Measurements from ENCODE around the gene MCHR1. TPM values are rescaled to one million over a fixed set of nuclear protein-coding genes. Genes with fewer than 3 reads are reported as not detected.

MCHR1 gene
- total RNA-seq, 2 experiments from 2014 or later: not detected

- Mint-ChIP-seq H3K27me3 (peaks cover 14% of the 10 kb centered on the region), H3K36me3 (ENCODE audit: low read depth) (no peaks in the 10 kb centered on the region), H3K27ac (no peak overlapping the region), H3K4me1 (peaks cover 29% of the 10 kb centered on the region), H3K4me3 (no peak overlapping the region), H3K9me3 (no peaks in the 10 kb centered on the region)
- CTCF ChIA-PET: interaction anchor here (0.6 to 1.7 kb wide), 5 partner anchors 14 to 243 kb away, joined by 3 read pairs; no protein-coding TSS in a partner anchor
- POLR2A ChIA-PET: no interaction called here
- no peak for DNase-seq
These were observed 907 bp downstream of the MCHR1 start for GRCh38 chr22:40679964-40680818.

- Mint-ChIP-seq H3K27ac (no peak overlapping the region), H3K36me3 (ENCODE audit: low read depth) (no peaks in the 10 kb centered on the region), H3K27me3 (peaks cover 14% of the 10 kb centered on the region), H3K4me1 (peaks cover 29% of the 10 kb centered on the region), H3K4me3 (no peak overlapping the region), H3K9me3 (no peaks in the 10 kb centered on the region)
- POLR2A ChIA-PET: no interaction called here
- CTCF ChIA-PET: interaction anchor here (0.9 to 1.7 kb wide), 2 partner anchors 218 to 244 kb away, joined by 3 read pairs; no protein-coding TSS in a partner anchor
- no peak for DNase-seq
These were observed 1.5 kb downstream of the MCHR1 start for GRCh38 chr22:40680819-40681183.

GRCh38 chr22:40681451-40681850 lies 2.2 kb downstream of the MCHR1 start:
- H3K4me3 Mint-ChIP-seq: no peak overlapping the region
- CTCF ChIA-PET: no interaction called here
- H3K27ac Mint-ChIP-seq: no peak overlapping the region
- no peaks in the 10 kb centered on the region for H3K36me3 Mint-ChIP-seq (ENCODE audit: low read depth)
- H3K9me3 Mint-ChIP-seq: no peaks in the 10 kb centered on the region
- no peak for DNase-seq
- H3K27me3 Mint-ChIP-seq: peaks cover 14% of the 10 kb centered on the region
- POLR2A ChIA-PET: interaction anchor here (1.6 kb wide), 1 partner anchor 30 kb away, joined by 4 read pairs; no protein-coding TSS in a partner anchor
- H3K4me1 Mint-ChIP-seq: peaks cover 31% of the 10 kb centered on the region

GRCh38 chr22:40684728-40685127 lies 5.4 kb downstream of the MCHR1 start:
- Mint-ChIP-seq H3K27ac (peak overlapping the region; percentile 90), H3K27me3 (peaks cover 8% of the 10 kb centered on the region), H3K36me3 (ENCODE audit: low read depth) (no peaks in the 10 kb centered on the region), H3K9me3 (no peaks in the 10 kb centered on the region), H3K4me1 (peaks cover 31% of the 10 kb centered on the region), H3K4me3 (peak overlapping the region; percentile 79)
- CTCF ChIA-PET: interaction anchor here (1.0 to 3.9 kb wide), 7 partner anchors 10 to 171 kb away, joined by 3 to 21 read pairs (median 5); partner anchors contain the start of genes ST13 and XPNPEP3
- POLR2A ChIA-PET: no interaction called here
- DNase-seq: peak; percentile 33

- CTCF ChIA-PET: interaction anchor here (0.7 to 3.9 kb wide), 6 partner anchors 9 to 248 kb away, joined by 3 to 21 read pairs (median 4); partner anchors contain the start of genes ST13 and XPNPEP3
- Mint-ChIP-seq H3K4me3 (peak overlapping the region; percentile 79), H3K4me1 (peaks cover 31% of the 10 kb centered on the region), H3K27me3 (peaks cover 2% of the 10 kb centered on the region), H3K36me3 (ENCODE audit: low read depth) (no peaks in the 10 kb centered on the region), H3K27ac (peak overlapping the region; percentile 90), H3K9me3 (no peaks in the 10 kb centered on the region)
- peak; percentile 51 for DNase-seq
- POLR2A ChIA-PET: no interaction called here
These were observed 6.1 kb downstream of the MCHR1 start for GRCh38 chr22:40685406-40685805.

- H3K4me1 Mint-ChIP-seq: peaks cover 22% of the 10 kb centered on the region
- POLR2A ChIA-PET: no interaction called here
- H3K36me3 Mint-ChIP-seq (ENCODE audit: low read depth): no peaks in the 10 kb centered on the region
- H3K9me3 Mint-ChIP-seq: no peaks in the 10 kb centered on the region
- CTCF ChIA-PET: interaction anchor here (0.6 kb wide), 2 partner anchors 14 to 41 kb away, joined by 3 to 4 read pairs; no protein-coding TSS in a partner anchor
- H3K27me3 Mint-ChIP-seq: no peaks in the 10 kb centered on the region
- DNase-seq: no peak
- H3K27ac Mint-ChIP-seq: no peak overlapping the region
- no peak overlapping the region for H3K4me3 Mint-ChIP-seq
These were observed 8.4 kb downstream of the MCHR1 start for GRCh38 chr22:40687706-40688105.

GRCh38 chr22:40690370-40690769 lies 11.1 kb downstream of the MCHR1 start:
- Mint-ChIP-seq H3K27me3 (no peaks in the 10 kb centered on the region), H3K4me3 (no peak overlapping the region), H3K36me3 (ENCODE audit: low read depth) (no peaks in the 10 kb centered on the region), H3K27ac (no peak overlapping the region), H3K4me1 (peaks cover 2% of the 10 kb centered on the region), H3K9me3 (no peaks in the 10 kb centered on the region)
- no peak for DNase-seq
- ChIA-PET POLR2A (no interaction called here), CTCF (no interaction called here)

- H3K4me3 Mint-ChIP-seq: no peak overlapping the region
- no peaks in the 10 kb centered on the region for H3K4me1 Mint-ChIP-seq
- H3K36me3 Mint-ChIP-seq (ENCODE audit: low read depth): no peaks in the 10 kb centered on the region
- no peak overlapping the region for H3K27ac Mint-ChIP-seq
- ChIA-PET POLR2A (no interaction called here), CTCF (interaction anchor here (0.6 to 1.7 kb wide), 6 partner anchors 9 to 145 kb away, joined by 3 to 10 read pairs (median 3); no protein-coding TSS in a partner anchor)
- H3K27me3 Mint-ChIP-seq: peaks cover 3% of the 10 kb centered on the region
- DNase-seq: no peak
- H3K9me3 Mint-ChIP-seq: no peaks in the 10 kb centered on the region
These were observed 12.2 kb downstream of the MCHR1 start for GRCh38 chr22:40691532-40691931.

- H3K36me3 Mint-ChIP-seq (ENCODE audit: low read depth): no peaks in the 10 kb centered on the region
- no peaks in the 10 kb centered on the region for H3K9me3 Mint-ChIP-seq
- DNase-seq: no peak
- no peak overlapping the region for H3K27ac Mint-ChIP-seq
- POLR2A ChIA-PET: no interaction called here
- H3K4me1 Mint-ChIP-seq: no peaks in the 10 kb centered on the region
- CTCF ChIA-PET: interaction anchor here (0.5 to 1.1 kb wide), 6 partner anchors 11 to 182 kb away, joined by 3 to 5 read pairs (median 4); no protein-coding TSS in a partner anchor
- no peak overlapping the region for H3K4me3 Mint-ChIP-seq
- peaks cover 7% of the 10 kb centered on the region for H3K27me3 Mint-ChIP-seq
These were observed 15.1 kb downstream of the MCHR1 start for GRCh38 chr22:40694411-40694810.

GRCh38 chr22:40701274-40701673 lies 22.0 kb downstream of the MCHR1 start:
- no peak for DNase-seq

GRCh38 chr22:40703174-40703573 lies 23.9 kb downstream of the MCHR1 start:
- Mint-ChIP-seq H3K4me1 (peaks cover 15% of the 10 kb centered on the region), H3K4me3 (no peak overlapping the region), H3K27me3 (peaks cover 2% of the 10 kb centered on the region), H3K9me3 (no peaks in the 10 kb centered on the region), H3K36me3 (ENCODE audit: low read depth) (no peaks in the 10 kb centered on the region), H3K27ac (no peak overlapping the region)
- no peak for DNase-seq
- ChIA-PET POLR2A (no interaction called here), CTCF (interaction anchor here (1.0 to 3.9 kb wide), 2 partner anchors 12 to 20 kb away, joined by 3 to 15 read pairs; no protein-coding TSS in a partner anchor)

More at GRCh38 chr22:40701274-40701673, 22.0 kb downstream of the MCHR1 start:
- CTCF ChIA-PET: interaction anchor here (0.6 to 3.9 kb wide), 4 partner anchors 9 to 18 kb away, joined by 4 to 19 read pairs (median 10); no protein-coding TSS in a partner anchor
- Mint-ChIP-seq H3K4me1 (peaks cover 15% of the 10 kb centered on the region), H3K9me3 (no peaks in the 10 kb centered on the region), H3K36me3 (ENCODE audit: low read depth) (no peaks in the 10 kb centered on the region), H3K27me3 (peaks cover 6% of the 10 kb centered on the region), H3K27ac (no peak overlapping the region), H3K4me3 (no peak overlapping the region)
- POLR2A ChIA-PET: interaction anchor here (0.6 kb wide), 1 partner anchor 242 kb away, joined by 4 read pairs; no protein-coding TSS in a partner anchor

GRCh38 chr22:40703736-40704135 lies 24.5 kb downstream of the MCHR1 start:
- Mint-ChIP-seq H3K36me3 (ENCODE audit: low read depth) (no peaks in the 10 kb centered on the region), H3K27ac (no peak overlapping the region), H3K27me3 (no peaks in the 10 kb centered on the region), H3K4me3 (no peak overlapping the region), H3K4me1 (peaks cover 15% of the 10 kb centered on the region), H3K9me3 (no peaks in the 10 kb centered on the region)
- ChIA-PET CTCF (no interaction called here), POLR2A (no interaction called here)
- no peak for DNase-seq
